A673 (cell line): ENCODE results near the gene PARP6. TPM values are rescaled to one million over a fixed set of nuclear protein-coding genes. Genes with fewer than 3 reads are reported as not detected.

Source experiments
- BruUV-seq: library from RNA; stranded (reverse); fragments of 400-500 nt; replicated peaks from 2 replicates; lab custom pipeline; 2021; lab: Mats Ljungman, UMichigan
- CTCF ChIA-PET: fragments of 300-600 bp; sonication (Branson Sonifier 250); formaldehyde crosslinking; loops from one replicate; lab custom pipeline; 2022; ENCODE audit warnings: antibody characterized with exemption; lab: Charles Lee
- POLR2A ChIA-PET: fragments of 300-600 bp; sonication (Branson Sonifier 250); formaldehyde crosslinking; loops from one replicate; lab custom pipeline; 2022; ENCODE audit warnings: antibody characterized with exemption; ENCODE audit not compliant: low non-redundant PET; lab: Charles Lee
- DNase-seq: peaks from one replicate; pipeline ENCODE4 v3.0.0-alpha.2; 2015; ENCODE audit warnings: low spot score
- H3K27ac ChIP-seq: fragments of 200-600 bp; sonication (generic); 2 replicates; pipeline ENCODE4 v1.5.1; 2016; ENCODE audit warnings: mixed run types, low read depth, mild to moderate bottlenecking, mixed read lengths, antibody characterized with exemption, low read length; ENCODE audit not compliant: poor library complexity, severe bottlenecking
- H3K27me3 ChIP-seq: fragments of 200-600 bp; sonication (generic); replicated peaks from 2 replicates; pipeline ENCODE4 v1.6.1; 2017; ENCODE audit warnings: mixed run types, low read depth, mild to moderate bottlenecking, mixed read lengths, antibody characterized with exemption, low read length; ENCODE audit not compliant: insufficient read depth, poor library complexity
- H3K36me3 ChIP-seq: fragments of 200-600 bp; sonication (generic); 2 replicates; pipeline ENCODE4 v1.6.1; 2016; ENCODE audit warnings: mixed run types, mild to moderate bottlenecking, mixed read lengths, antibody characterized with exemption, low read length; ENCODE audit not compliant: insufficient read depth, poor library complexity, severe bottlenecking
- H3K4me1 ChIP-seq: fragments of 200-600 bp; sonication (generic); 2 replicates; pipeline ENCODE4 v1.6.1; 2017; ENCODE audit warnings: mixed run types, mild to moderate bottlenecking, mixed read lengths, antibody characterized with exemption, low read length; ENCODE audit not compliant: insufficient read depth, poor library complexity, severe bottlenecking
- H3K4me3 ChIP-seq: fragments of 200-600 bp; sonication (generic); 2 replicates; pipeline ENCODE4 v1.5.1; 2016; ENCODE audit warnings: low read depth, mixed run types, mild to moderate bottlenecking, mixed read lengths, low read length; ENCODE audit not compliant: poor library complexity, severe bottlenecking
- H3K9me3 ChIP-seq: fragments of 200-600 bp; sonication (generic); 2 replicates; pipeline ENCODE4 v1.6.1; 2016; ENCODE audit warnings: mixed run types, low read depth, mild to moderate bottlenecking, mixed read lengths, antibody characterized with exemption, low read length; ENCODE audit not compliant: poor library complexity, severe bottlenecking
- EZH2 ChIP-seq: fragments of 200-600 bp; sonication (generic); IDR thresholded peaks from 2 replicates; pipeline ENCODE4 v1.6.1; 2017; ENCODE audit warnings: borderline replicate concordance, low read depth, mild to moderate bottlenecking, mixed read lengths, antibody characterized with exemption, low read length; ENCODE audit not compliant: poor library complexity, severe bottlenecking
- intact Hi-C: fragments of 100-400 bp; cut with micrococcal nuclease; formaldehyde crosslinking; loops from one replicate; pipeline ENCODE4 v1.10.0; 2022; ENCODE audit not compliant: unreplicated experiment
- total RNA-seq: library from RNA; stranded (reverse); gene quantifications from 2 replicates; pipeline ENCODE4 v1.2.3, GENCODE V29; 2021
- TF ChIP-seq, protein P1 (sequence below): fragments of 300-800, 200-600 bp; sonication (generic); conservative IDR thresholded peaks from 2 replicates; pipeline ENCODE4 v1.5.1; 2017; ENCODE audit warnings: low read depth, mild to moderate bottlenecking, antibody characterized with exemption, low read length, moderate library complexity, mixed read lengths

Gene PARP6
- total RNA-seq, 1 experiment from 2014 or later = 71.4 TPM

DNA sequence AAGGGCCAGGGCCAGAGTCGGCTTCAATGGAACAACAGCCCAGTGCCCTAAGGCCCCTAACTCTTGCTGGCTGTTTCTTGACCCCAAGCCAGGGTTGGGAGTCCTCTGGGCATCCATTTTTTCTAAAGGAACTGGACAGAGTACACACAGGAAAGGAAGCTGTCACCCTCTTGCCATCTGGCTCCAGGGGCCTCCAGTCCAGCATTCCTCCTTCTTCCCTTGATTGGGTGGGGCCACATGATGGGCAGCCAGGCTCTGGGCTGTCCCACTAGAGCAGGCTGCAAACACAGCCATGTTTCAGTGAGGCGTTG is 73.2 kb downstream of the PARP6 start:
- POLR2A ChIA-PET = no interaction called here
- Histone ChIP-seq H3K27ac (no peak overlapping the region), H3K36me3 (peaks cover 63% of the 10 kb centered on the region), H3K4me1 (no peaks in the 10 kb centered on the region), H3K9me3 (no peaks in the 10 kb centered on the region), H3K4me3 (no peak overlapping the region), H3K27me3 (no peaks in the 10 kb centered on the region)
- intact Hi-C loops = loop anchor here (5.0 kb wide), 1 partner anchor 88 kb away; no protein-coding TSS in a partner anchor
- no peak for TF ChIP-seq EZH2
- TF ChIP-seq, protein P1, sequence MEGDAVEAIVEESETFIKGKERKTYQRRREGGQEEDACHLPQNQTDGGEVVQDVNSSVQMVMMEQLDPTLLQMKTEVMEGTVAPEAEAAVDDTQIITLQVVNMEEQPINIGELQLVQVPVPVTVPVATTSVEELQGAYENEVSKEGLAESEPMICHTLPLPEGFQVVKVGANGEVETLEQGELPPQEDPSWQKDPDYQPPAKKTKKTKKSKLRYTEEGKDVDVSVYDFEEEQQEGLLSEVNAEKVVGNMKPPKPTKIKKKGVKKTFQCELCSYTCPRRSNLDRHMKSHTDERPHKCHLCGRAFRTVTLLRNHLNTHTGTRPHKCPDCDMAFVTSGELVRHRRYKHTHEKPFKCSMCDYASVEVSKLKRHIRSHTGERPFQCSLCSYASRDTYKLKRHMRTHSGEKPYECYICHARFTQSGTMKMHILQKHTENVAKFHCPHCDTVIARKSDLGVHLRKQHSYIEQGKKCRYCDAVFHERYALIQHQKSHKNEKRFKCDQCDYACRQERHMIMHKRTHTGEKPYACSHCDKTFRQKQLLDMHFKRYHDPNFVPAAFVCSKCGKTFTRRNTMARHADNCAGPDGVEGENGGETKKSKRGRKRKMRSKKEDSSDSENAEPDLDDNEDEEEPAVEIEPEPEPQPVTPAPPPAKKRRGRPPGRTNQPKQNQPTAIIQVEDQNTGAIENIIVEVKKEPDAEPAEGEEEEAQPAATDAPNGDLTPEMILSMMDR = no peak
- BruUV-seq = TSS peak; percentile 100
- CTCF ChIA-PET = interaction anchor here (0.7 kb wide), 1 partner anchor 1320 kb away, joined by 3 read pairs; no protein-coding TSS in a partner anchor
- DNase-seq = no peak

DNA sequence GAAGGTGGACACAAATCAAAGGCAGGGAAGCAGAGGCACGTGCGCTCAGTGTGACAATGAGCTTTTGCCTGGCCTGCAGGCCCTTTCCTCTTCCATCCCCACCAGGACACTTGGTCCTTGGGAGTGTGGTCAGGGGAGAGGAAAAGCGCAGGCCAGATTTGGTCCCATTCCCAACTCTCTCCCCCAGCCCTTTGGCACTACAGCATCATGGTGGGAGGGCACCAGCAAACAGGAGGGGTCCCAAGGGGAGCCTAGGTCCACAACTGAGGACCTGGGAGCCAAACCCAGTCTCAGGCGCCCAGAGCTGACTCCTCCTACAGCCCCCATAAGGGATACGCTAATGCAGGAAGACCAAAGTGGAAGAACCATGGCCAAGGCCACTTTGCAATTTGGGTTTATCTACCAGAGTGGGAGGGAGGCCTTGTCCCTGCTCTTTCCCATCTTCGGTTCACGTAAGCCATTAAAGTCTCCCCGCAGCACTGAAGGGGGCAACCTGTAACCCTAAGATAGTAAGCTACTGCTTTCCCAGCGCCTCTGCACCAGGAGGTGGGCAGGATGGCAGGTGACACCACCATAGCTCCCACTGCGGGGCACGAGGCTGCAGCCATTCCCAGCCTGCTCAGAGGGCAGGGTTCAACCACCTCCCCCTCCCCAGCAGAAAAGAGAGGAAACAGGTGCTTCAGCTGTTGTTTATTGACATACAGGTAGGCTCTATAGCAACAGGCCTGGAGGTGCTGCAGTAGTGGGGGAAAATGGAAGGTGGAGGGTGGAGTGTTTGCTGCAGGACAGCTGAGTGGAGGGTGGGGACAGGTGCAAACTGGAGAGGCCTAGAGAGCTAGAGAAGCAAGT is 73.8 kb downstream of the PARP6 start:
- H3K27ac ChIP-seq = no peak overlapping the region
- POLR2A ChIA-PET = no interaction called here
- no peak for TF ChIP-seq EZH2
- TF ChIP-seq, protein P1 = no peak
- peaks cover 57% of the 10 kb centered on the region for H3K36me3 ChIP-seq
- H3K4me3 ChIP-seq = no peak overlapping the region
- CTCF ChIA-PET = interaction anchor here (0.7 kb wide), 1 partner anchor 1319 kb away, joined by 3 read pairs; no protein-coding TSS in a partner anchor
- DNase-seq = no peak
- no TSS peak for BruUV-seq
- H3K27me3 ChIP-seq = no peaks in the 10 kb centered on the region
- no peaks in the 10 kb centered on the region for H3K9me3 ChIP-seq
- intact Hi-C loops = loop anchor here (5.0 kb wide), 1 partner anchor 89 kb away; no protein-coding TSS in a partner anchor
- no peaks in the 10 kb centered on the region for H3K4me1 ChIP-seq

DNA sequence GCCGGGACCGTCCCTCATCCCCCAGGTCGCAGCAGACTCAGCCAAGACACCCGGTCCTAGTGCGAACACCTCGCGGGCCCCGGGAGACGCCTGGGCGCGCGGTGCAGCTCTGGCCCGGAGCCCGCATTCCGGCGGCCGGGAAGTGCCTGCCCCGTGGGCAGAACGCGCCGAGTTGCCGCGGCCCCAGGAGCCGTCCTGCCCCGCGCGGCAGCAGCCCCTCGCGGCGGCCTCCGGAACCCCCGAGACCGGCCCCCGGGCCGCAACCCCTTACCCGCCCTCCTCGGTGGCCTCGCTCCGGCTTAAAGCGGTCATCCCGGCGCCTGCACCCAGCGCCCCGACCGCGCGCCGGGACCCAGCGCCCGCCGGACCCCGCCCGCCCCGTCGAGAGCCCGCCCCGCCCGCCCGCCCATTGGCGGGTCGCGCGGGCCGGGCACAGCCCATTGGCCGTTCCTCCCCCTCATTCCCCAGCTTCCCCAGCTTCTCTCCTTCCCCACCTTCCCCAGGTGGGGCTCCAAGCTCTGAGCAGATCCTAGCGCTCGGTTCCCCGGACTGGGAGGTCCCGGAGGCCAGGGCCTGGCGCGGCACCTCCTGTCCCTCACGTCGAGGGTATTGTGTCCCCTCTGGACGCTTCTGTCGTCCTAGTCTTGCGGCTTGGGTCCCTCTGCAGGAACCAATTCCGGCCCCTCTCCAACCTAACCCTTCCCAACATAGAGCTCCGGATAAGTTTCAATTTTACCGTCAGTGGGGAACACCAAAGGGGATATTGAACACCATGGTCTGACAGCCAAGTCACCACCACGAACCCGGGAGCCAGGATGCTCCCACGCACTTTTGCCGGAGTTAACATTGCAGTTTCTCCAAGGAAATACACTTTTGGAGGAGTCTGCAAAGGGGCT is 74.6 kb downstream of the PARP6 start, which contains the start of gene GRAMD2A:
Gene GRAMD2A (minus strand): TSS at position 328 of the 896 bp plus-strand sequence.
- ChIA-PET CTCF (no interaction called here), POLR2A (no interaction called here)
- BruUV-seq = no TSS peak
- DNase-seq = peak; percentile 46
- Histone ChIP-seq H3K4me1 (no peaks in the 10 kb centered on the region), H3K9me3 (no peaks in the 10 kb centered on the region), H3K36me3 (peaks cover 49% of the 10 kb centered on the region), H3K27ac (no peak within 1 kb of the TSS), H3K4me3 (peak within 1 kb of the TSS; percentile 24), H3K27me3 (no peaks in the 10 kb centered on the region)
- TF ChIP-seq, protein P1 = no peak
- intact Hi-C loops = loop anchor here (5.0 kb wide), 1 partner anchor 90 kb away; no protein-coding TSS in a partner anchor
